Right lobe of liver (tissue), 6 donors: Measurements from ENCODE around the gene GPRC5B. TPM values are rescaled to one million over a fixed set of nuclear protein-coding genes. Genes with fewer than 3 reads are reported as not detected.

Experiments
- ATAC-seq, 4 donors: fragments of 200-7000 bp; cut with Tn5 transposase; one replicate each; pipeline ENCODE4 v1.9.1; 2020; ENCODE audit warnings: mild to moderate bottlenecking in 4 of 4, moderate library complexity in 4 of 4
- DNase-seq, 3 donors: peaks; one replicate each; pipeline ENCODE4 v3.0.0-alpha.2; 2020
- H3K27ac ChIP-seq, 3 donors: fragments of 200-600 bp; one replicate each; pipeline ENCODE4 v1.8.0; 2022
- H3K27me3 ChIP-seq, 2 donors: fragments of 200-600 bp; one replicate each; pipeline ENCODE4 v1.8.0; 2022
- H3K36me3 ChIP-seq, 4 donors: fragments of 200-600 bp; sonication (generic) in 1 of 4; one replicate each; pipeline versions ENCODE4 v1.5.1 to v1.8.0; 2017 to 2022; ENCODE audit warnings: control low read depth in 1 of 4
- H3K4me1 ChIP-seq, 4 donors: fragments of 200-600 bp; sonication (generic) in 1 of 4; one replicate each; pipeline versions ENCODE4 v1.5.1 to v1.8.0; 2017 to 2022; ENCODE audit warnings: control low read depth in 1 of 4
- H3K4me3 ChIP-seq, 3 donors: fragments of 200-600 bp; one replicate each; pipeline ENCODE4 v1.8.0; 2022
- H3K9me3 ChIP-seq, 4 donors: fragments of 200-600 bp; sonication (generic) in 1 of 4; one replicate each; pipeline versions ENCODE4 v1.5.1 to v1.8.0; 2017 to 2022; ENCODE audit warnings: control low read depth in 1 of 4
- POLR2A ChIP-seq: fragments of 450-650 bp; IDR thresholded peaks from one replicate; pipeline ENCODE4 v1.6.1; 2017; ENCODE audit warnings: antibody characterized with exemption, mild to moderate bottlenecking
- WGBS: methylation state at CpG from one replicate; pipeline ENCODE4 v1.1.6; 2018; ENCODE audit warnings: low coverage, low lambda C conversion rate; ENCODE audit not compliant: insufficient coverage; ENCODE audit errors: missing lambda C conversion rate; 5-methylcytosine and 5-hydroxymethylcytosine counted together
- intact Hi-C, 2 donors: fragments of 100-400 bp; cut with DNase I; formaldehyde crosslinking; loops; one replicate each; pipeline versions ENCODE4 v1.11.2 to v1.14.1; 2022
- total RNA-seq, 6 experiments: library from RNA; depleted of rRNA in 2 of 6; stranded (reverse); fragments of >200 nt in 2 of 6; fragmentation: NEBNext Ultra II Directional in 3 of 6; extraction: Animal tissue kit (Norgen Biotek cat#: 25700) in 3 of 6; gene quantifications; one replicate each; pipeline versions ENCODE4 v1.1.0 to v1.2.4, GENCODE V29; 2016 to 2023
- TF ChIP-seq, protein P1 (sequence below), 4 donors: fragments of 200-600 bp in 3 of 4; fragments of 450-650 bp in 1 of 4; IDR thresholded peaks; one replicate each; pipeline versions ENCODE4 v1.5.1 to v1.8.0; 2016 to 2022; ENCODE audit warnings: antibody characterized with exemption in 4 of 4, mild to moderate bottlenecking in 2 of 4
- donor health status: DM: no; HTN: yes; CAD: no.
- donor health status: DM: no; HTN: no; CAD: no.
- donor health status: DM: no; HTN: no; CAD: no.
- donor health status: DM: no; HTN: yes; CAD: no.
- donor health status: DM: no; HTN: yes; CAD: no.

The GPRC5B gene
- total RNA-seq, 6 experiments from 2014 or later, result 2.6 to 20.8 (median 5.1) TPM

- WGBS, result 58% methylated on average over 8 of the region's 9 CpGs
Measured at GRCh38 chr16:19829844-19830692, 54.6 kb downstream of the GPRC5B start.

GRCh38 chr16:19824216-19824615 lies 60.4 kb downstream of the GPRC5B start:
- Histone ChIP-seq H3K4me3 (no peak overlapping the region), H3K36me3 (no peaks in the 10 kb centered on the region), H3K9me3 (no peaks in the 10 kb centered on the region), H3K27me3 (no peaks in the 10 kb centered on the region), H3K27ac (no peak overlapping the region), H3K4me1 (no peaks in the 10 kb centered on the region)
- 100% methylated on average over 1 of the region's 5 CpGs for WGBS
- DNase-seq (no peak), ATAC-seq (no peak)
- intact Hi-C loops, result no loop called here
- TF ChIP-seq POLR2A, result no peak
- TF ChIP-seq, protein P1, sequence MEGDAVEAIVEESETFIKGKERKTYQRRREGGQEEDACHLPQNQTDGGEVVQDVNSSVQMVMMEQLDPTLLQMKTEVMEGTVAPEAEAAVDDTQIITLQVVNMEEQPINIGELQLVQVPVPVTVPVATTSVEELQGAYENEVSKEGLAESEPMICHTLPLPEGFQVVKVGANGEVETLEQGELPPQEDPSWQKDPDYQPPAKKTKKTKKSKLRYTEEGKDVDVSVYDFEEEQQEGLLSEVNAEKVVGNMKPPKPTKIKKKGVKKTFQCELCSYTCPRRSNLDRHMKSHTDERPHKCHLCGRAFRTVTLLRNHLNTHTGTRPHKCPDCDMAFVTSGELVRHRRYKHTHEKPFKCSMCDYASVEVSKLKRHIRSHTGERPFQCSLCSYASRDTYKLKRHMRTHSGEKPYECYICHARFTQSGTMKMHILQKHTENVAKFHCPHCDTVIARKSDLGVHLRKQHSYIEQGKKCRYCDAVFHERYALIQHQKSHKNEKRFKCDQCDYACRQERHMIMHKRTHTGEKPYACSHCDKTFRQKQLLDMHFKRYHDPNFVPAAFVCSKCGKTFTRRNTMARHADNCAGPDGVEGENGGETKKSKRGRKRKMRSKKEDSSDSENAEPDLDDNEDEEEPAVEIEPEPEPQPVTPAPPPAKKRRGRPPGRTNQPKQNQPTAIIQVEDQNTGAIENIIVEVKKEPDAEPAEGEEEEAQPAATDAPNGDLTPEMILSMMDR (IDR thresholded peaks at IDR 0.05), result no peak

More at GRCh38 chr16:19829844-19830692, 54.6 kb downstream of the GPRC5B start:
- ATAC-seq (peak; percentile 73 to 97 (median 82)), DNase-seq (peak in 1 of 3 donors; percentile 28)
- Histone ChIP-seq H3K9me3 (no peaks in the 10 kb centered on the region), H3K27ac (peak overlapping the region in 1 of 3 donors; percentile 10), H3K4me3 (no peak overlapping the region), H3K36me3 (no peaks in the 10 kb centered on the region), H3K27me3 (no peaks in the 10 kb centered on the region), H3K4me1 (no peaks in the 10 kb centered on the region)
- intact Hi-C loops, result no loop called here
- TF ChIP-seq, protein P1 (IDR thresholded peaks at IDR 0.05), result no peak
- no peak for TF ChIP-seq POLR2A

DNA sequence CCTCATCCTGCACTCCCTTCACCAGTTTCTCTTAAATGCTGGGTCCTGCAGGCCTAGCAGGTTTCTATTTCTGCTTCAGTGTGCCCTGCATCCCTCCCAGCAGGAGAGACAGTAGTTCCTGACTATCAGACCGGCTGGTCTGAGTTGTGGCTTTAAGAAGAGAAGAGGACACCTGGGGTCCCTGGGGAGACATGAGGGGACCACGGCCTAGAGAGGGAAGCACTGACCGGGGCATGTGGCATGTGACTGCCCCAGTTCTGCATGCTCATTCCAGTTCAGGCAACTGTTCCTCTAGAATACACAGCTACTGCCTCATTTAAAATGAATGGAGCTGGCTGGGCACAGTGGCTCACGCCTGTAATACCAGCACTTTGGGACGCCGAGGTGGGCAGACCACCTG lies 61.3 kb downstream of the GPRC5B start:
- H3K9me3 ChIP-seq, result no peaks in the 10 kb centered on the region
- no peak for TF ChIP-seq POLR2A
- TF ChIP-seq, protein P1 (IDR thresholded peaks at IDR 0.05), result no peak
- H3K36me3 ChIP-seq, result no peaks in the 10 kb centered on the region
- intact Hi-C loops, result no loop called here
- ATAC-seq (no peak), DNase-seq (no peak)
- no peaks in the 10 kb centered on the region for H3K4me1 ChIP-seq
- H3K27me3 ChIP-seq, result no peaks in the 10 kb centered on the region
- no peak overlapping the region for H3K27ac ChIP-seq
- no peak overlapping the region for H3K4me3 ChIP-seq
- WGBS, result no CpG with 5 or more reads among the region's 6 CpGs

DNA sequence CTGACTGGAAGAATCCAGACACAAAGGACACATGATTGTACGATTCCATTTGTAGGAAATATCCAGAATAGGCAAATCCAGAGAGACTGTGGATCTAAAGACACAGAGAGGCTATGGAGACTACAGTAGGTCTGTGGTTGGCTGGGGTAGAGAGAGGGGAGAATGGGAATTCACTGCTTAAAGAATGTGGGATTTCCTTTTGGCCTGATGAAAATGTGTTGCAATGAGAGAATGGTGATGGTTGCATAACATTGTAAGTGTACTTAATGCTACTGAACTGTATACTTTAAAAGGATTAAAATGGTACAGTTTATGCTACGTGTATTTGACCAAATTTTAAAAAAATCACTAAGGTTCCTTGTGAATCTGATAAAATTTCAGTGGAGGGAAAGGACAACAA lies 62.1 kb downstream of the GPRC5B start:
- no peaks in the 10 kb centered on the region for H3K4me1 ChIP-seq
- WGBS, result 60% methylated on average over 2 of the region's 2 CpGs
- no peak for TF ChIP-seq POLR2A
- TF ChIP-seq, protein P1 (IDR thresholded peaks at IDR 0.05), result no peak
- peak in 3 of 4 donors; percentile 30 to 82 (median 46) for ATAC-seq
- no peak for DNase-seq
- no peak overlapping the region for H3K27ac ChIP-seq
- no peaks in the 10 kb centered on the region for H3K9me3 ChIP-seq
- H3K36me3 ChIP-seq, result no peaks in the 10 kb centered on the region
- no peaks in the 10 kb centered on the region for H3K27me3 ChIP-seq
- intact Hi-C loops, result no loop called here
- H3K4me3 ChIP-seq, result no peak overlapping the region
